ENCODE data around the gene ELOVL1. TPM values are rescaled to one million over a fixed set of nuclear protein-coding genes. Genes with fewer than 3 reads are reported as not detected.

ELOVL1 gene
- total RNA-seq, 4 donors from 2014 or later = 99.8 to 187 (median 115) TPM

- 54 to 55% methylated on average over 3 of the region's 4 CpGs for WGBS, 2 donors
- Histone ChIP-seq H3K27me3 (no peaks in the 10 kb centered on the region), H3K9me3 (no peaks in the 10 kb centered on the region), H3K4me3 (no peak overlapping the region), H3K4me1 (peaks cover 15 to 55% (median 26%) of the 10 kb centered on the region in 3 donors), H3K36me3 (peaks cover 30 to 54% (median 33%) of the 10 kb centered on the region in 3 donors), H3K27ac (no peak overlapping the region)
- intact Hi-C loops (cut with DNase I) = no loop called here
- TF ChIP-seq POLR2A (IDR thresholded peaks at IDR 0.05) (no peak), CTCF (IDR thresholded peaks at IDR 0.05) (no peak)
- no peak for DNase-seq
Observed at GRCh38 chr1:43360616-43361015, 7.2 kb downstream of the ELOVL1 start.

GRCh38 chr1:43359696-43360095 is 8.1 kb downstream of the ELOVL1 start:
- H3K4me3 ChIP-seq = peak overlapping the region; percentile 49 to 83 (median 68)
- no peak for DNase-seq

GRCh38 chr1:43358746-43359693 is 8.8 kb downstream of the ELOVL1 start, which contains the start of gene CDC20:
Gene CDC20, plus strand, starts transcription at chr1:43358981. Its CDS starts 235 bp downstream, at chr1:43359216.
- 0 to 13% methylated on average over 7 to 9 of the region's 59 CpGs for WGBS, 2 donors
- intact Hi-C loops (cut with DNase I) = no loop called here

More at GRCh38 chr1:43359696-43360095, 8.1 kb downstream of the ELOVL1 start:
- no peak for TF ChIP-seq POLR2A (IDR thresholded peaks at IDR 0.05)
- TF ChIP-seq CTCF (IDR thresholded peaks at IDR 0.05) = no peak
- Histone ChIP-seq H3K36me3 (peaks cover 21 to 45% (median 27%) of the 10 kb centered on the region in 3 donors), H3K4me1 (peaks cover 15 to 46% (median 18%) of the 10 kb centered on the region in 3 donors), H3K27me3 (no peaks in the 10 kb centered on the region), H3K27ac (peak overlapping the region; percentile 95 to 98 (median 96)), H3K9me3 (no peaks in the 10 kb centered on the region)
- WGBS, 2 donors = 27 to 33% methylated on average over 8 to 11 of the region's 11 CpGs
- intact Hi-C loops (cut with DNase I) = no loop called here

GRCh38 chr1:43358121-43358745 is 9.6 kb downstream of the ELOVL1 start:
- Histone ChIP-seq H3K9me3 (no peaks in the 10 kb centered on the region), H3K36me3 (peaks cover 8 to 30% (median 12%) of the 10 kb centered on the region in 3 donors), H3K4me3 (peak overlapping the region; percentile 49 to 83 (median 68)), H3K27me3 (no peaks in the 10 kb centered on the region), H3K27ac (peak overlapping the region; percentile 95 to 98 (median 96)), H3K4me1 (peaks cover 15 to 35% (median 18%) of the 10 kb centered on the region in 3 donors)
- TF ChIP-seq POLR2A (IDR thresholded peaks at IDR 0.05) (peak in 1 of 4 donors; percentile 51), CTCF (IDR thresholded peaks at IDR 0.05) (peak in 5 of 6 experiments; percentile 4 to 56 (median 20))
- intact Hi-C loops (cut with DNase I) = no loop called here
- 2% methylated on average over 17 to 18 of the region's 33 CpGs for WGBS, 2 donors
- DNase-seq = no peak

More at GRCh38 chr1:43358746-43359693, 8.8 kb downstream of the ELOVL1 start, which contains the start of gene CDC20:
- peak within 1 kb of the TSS; percentile 49 to 83 (median 68) for H3K4me3 ChIP-seq
- peaks cover 15 to 43% (median 18%) of the 10 kb centered on the region in 3 donors for H3K4me1 ChIP-seq
- peak within 1 kb of the TSS; percentile 95 to 98 (median 96) for H3K27ac ChIP-seq
- no peaks in the 10 kb centered on the region for H3K27me3 ChIP-seq
- TF ChIP-seq POLR2A (IDR thresholded peaks at IDR 0.05) (peak in 2 of 4 donors; percentile 10 to 25), CTCF (IDR thresholded peaks at IDR 0.05) (no peak)
- H3K9me3 ChIP-seq = no peaks in the 10 kb centered on the region
- peak; percentile 94 for DNase-seq
- H3K36me3 ChIP-seq = peaks cover 16 to 38% (median 20%) of the 10 kb centered on the region in 3 donors

Measured in esophagus squamous epithelium (tissue), 5 donors.